Thoracic aorta (tissue), 2 donors: ENCODE measurements around the gene AMZ1. TPM values are rescaled to one million over a fixed set of nuclear protein-coding genes. Genes with fewer than 3 reads are reported as not detected.

Experiments used
- ATAC-seq: fragments of 150-250 bp; one replicate; pipeline ENCODE4 v1.8.0; 2017; ENCODE audit warnings: low read depth; ENCODE audit not compliant: insufficient number of reproducible peaks, low FRiP score
- DNase-seq: peaks from one replicate; pipeline ENCODE4 v3.0.0-alpha.2; 2020; ENCODE audit warnings: low spot score
- H3K27ac ChIP-seq, 2 donors: fragments of 200-600 bp; sonication (generic); 1 replicate in 1 of 2; 2 replicates in 1 of 2; pipeline ENCODE4 v1.5.1; 2016; ENCODE audit warnings: mild to moderate bottlenecking in 2 of 2, moderate library complexity in 2 of 2
- H3K27me3 ChIP-seq: fragments of 200-600 bp; sonication (generic); replicated peaks from 2 replicates; pipeline ENCODE4 v1.6.0; 2016; ENCODE audit warnings: mild to moderate bottlenecking; ENCODE audit not compliant: insufficient read depth
- H3K36me3 ChIP-seq: fragments of 200-600 bp; sonication (generic); one replicate; pipeline ENCODE4 v1.5.1; 2016
- H3K4me1 ChIP-seq, 2 donors: fragments of 200-600 bp; sonication (generic); 1 replicate in 1 of 2; 2 replicates in 1 of 2; pipeline versions ENCODE4 v1.5.1 to v1.6.0; 2016; ENCODE audit warnings: low read depth in 2 of 2, mild to moderate bottlenecking in 1 of 2; ENCODE audit not compliant: control insufficient read depth in 1 of 2
- H3K4me3 ChIP-seq: fragments of 200-600 bp; sonication (generic); 2 replicates; pipeline ENCODE4 v1.5.1; 2016; ENCODE audit warnings: mild to moderate bottlenecking
- H3K9me3 ChIP-seq: fragments of 200-600 bp; sonication (generic); 2 replicates; pipeline ENCODE4 v1.5.1; 2016
- CTCF ChIP-seq: fragments of 200-600 bp; sonication (generic); IDR thresholded peaks from one replicate; pipeline ENCODE4 v1.5.1; 2019; ENCODE audit warnings: antibody characterized with exemption
- total RNA-seq, 2 donors: library from RNA; depleted of rRNA; stranded (reverse); fragments of >200 nt; gene quantifications; one replicate each; pipeline versions ENCODE4 v1.1.0 to v1.2.3, GENCODE V29; 2016

The AMZ1 gene
- total RNA-seq, 2 donors from 2014 or later = 1.4 to 3.7 TPM

GRCh38 chr7:2713978-2714377 lies 26.0 kb downstream of the AMZ1 start:
- Histone ChIP-seq H3K9me3 (no peaks in the 10 kb centered on the region), H3K36me3 (no peaks in the 10 kb centered on the region), H3K4me1 (peaks cover 7 to 14% of the 10 kb centered on the region in 2 donors), H3K27me3 (no peaks in the 10 kb centered on the region), H3K4me3 (no peak overlapping the region), H3K27ac (no peak overlapping the region)
- TF ChIP-seq CTCF = no peak
- DNase-seq (no peak), ATAC-seq (no peak)

- DNase-seq (no peak), ATAC-seq (no peak)
- no peaks in the 10 kb centered on the region for H3K27me3 ChIP-seq
- peaks cover under 1% of the 10 kb centered on the region for H3K36me3 ChIP-seq
- no peak overlapping the region for H3K27ac ChIP-seq
- H3K4me1 ChIP-seq = peaks cover 7 to 14% of the 10 kb centered on the region in 2 donors
- H3K4me3 ChIP-seq = no peak overlapping the region
- H3K9me3 ChIP-seq = no peaks in the 10 kb centered on the region
- no peak for TF ChIP-seq CTCF
Observed at GRCh38 chr7:2714636-2715035, 26.6 kb downstream of the AMZ1 start.

- H3K4me3 ChIP-seq = no peak overlapping the region
- H3K4me1 ChIP-seq = peaks cover 7 to 14% of the 10 kb centered on the region in 2 donors
- no peaks in the 10 kb centered on the region for H3K9me3 ChIP-seq
- TF ChIP-seq CTCF = no peak
- DNase-seq (no peak), ATAC-seq (no peak)
- H3K27me3 ChIP-seq = no peaks in the 10 kb centered on the region
- no peak overlapping the region for H3K27ac ChIP-seq
- H3K36me3 ChIP-seq = peaks cover 3% of the 10 kb centered on the region
Observed at GRCh38 chr7:2715341-2716231, 27.6 kb downstream of the AMZ1 start.

GRCh38 chr7:2716488-2716887 lies 28.5 kb downstream of the AMZ1 start:
- no peak overlapping the region for H3K4me3 ChIP-seq
- DNase-seq = no peak
- H3K27me3 ChIP-seq = no peaks in the 10 kb centered on the region
- no peak for ATAC-seq
- no peaks in the 10 kb centered on the region for H3K9me3 ChIP-seq
- no peak for TF ChIP-seq CTCF
- peaks cover 7 to 14% of the 10 kb centered on the region in 2 donors for H3K4me1 ChIP-seq
- no peak overlapping the region for H3K27ac ChIP-seq
- H3K36me3 ChIP-seq = peaks cover 3% of the 10 kb centered on the region

- peaks cover 7 to 14% of the 10 kb centered on the region in 2 donors for H3K4me1 ChIP-seq
- TF ChIP-seq CTCF = no peak
- ATAC-seq (no peak), DNase-seq (no peak)
- H3K36me3 ChIP-seq = peaks cover 3% of the 10 kb centered on the region
- no peaks in the 10 kb centered on the region for H3K27me3 ChIP-seq
- H3K4me3 ChIP-seq = peak overlapping the region; percentile 52
- H3K9me3 ChIP-seq = no peaks in the 10 kb centered on the region
- H3K27ac ChIP-seq = peak overlapping the region in 1 of 2 donors; percentile 19
Observed at GRCh38 chr7:2716906-2717292, 28.9 kb downstream of the AMZ1 start.
